ENCODE results near the gene QRSL1.

DNA sequence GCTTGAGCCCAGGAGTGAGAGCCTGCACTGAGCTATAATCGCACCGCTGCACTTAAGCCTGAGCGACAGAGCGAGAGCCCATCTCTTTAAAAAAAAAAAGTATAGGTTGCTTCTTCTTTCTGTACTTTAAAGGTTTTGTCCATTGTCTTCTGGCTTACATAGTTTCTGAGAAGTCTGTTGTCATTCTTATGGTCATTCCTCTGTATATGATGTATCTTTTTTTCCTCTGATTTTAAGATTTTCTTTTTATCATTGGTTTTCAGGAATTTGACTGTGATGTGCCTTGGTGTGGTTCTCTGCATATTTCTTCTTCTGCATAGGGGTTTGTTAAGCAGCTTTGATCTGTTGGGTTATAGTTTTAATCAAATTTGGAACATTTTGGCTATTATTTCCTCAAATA, 29.1 kb downstream of the QRSL1 start:
- TF ChIP-seq, protein P1, sequence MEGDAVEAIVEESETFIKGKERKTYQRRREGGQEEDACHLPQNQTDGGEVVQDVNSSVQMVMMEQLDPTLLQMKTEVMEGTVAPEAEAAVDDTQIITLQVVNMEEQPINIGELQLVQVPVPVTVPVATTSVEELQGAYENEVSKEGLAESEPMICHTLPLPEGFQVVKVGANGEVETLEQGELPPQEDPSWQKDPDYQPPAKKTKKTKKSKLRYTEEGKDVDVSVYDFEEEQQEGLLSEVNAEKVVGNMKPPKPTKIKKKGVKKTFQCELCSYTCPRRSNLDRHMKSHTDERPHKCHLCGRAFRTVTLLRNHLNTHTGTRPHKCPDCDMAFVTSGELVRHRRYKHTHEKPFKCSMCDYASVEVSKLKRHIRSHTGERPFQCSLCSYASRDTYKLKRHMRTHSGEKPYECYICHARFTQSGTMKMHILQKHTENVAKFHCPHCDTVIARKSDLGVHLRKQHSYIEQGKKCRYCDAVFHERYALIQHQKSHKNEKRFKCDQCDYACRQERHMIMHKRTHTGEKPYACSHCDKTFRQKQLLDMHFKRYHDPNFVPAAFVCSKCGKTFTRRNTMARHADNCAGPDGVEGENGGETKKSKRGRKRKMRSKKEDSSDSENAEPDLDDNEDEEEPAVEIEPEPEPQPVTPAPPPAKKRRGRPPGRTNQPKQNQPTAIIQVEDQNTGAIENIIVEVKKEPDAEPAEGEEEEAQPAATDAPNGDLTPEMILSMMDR (conservative IDR thresholded peaks at IDR 0.05): no peak
- TF ChIP-seq ZFX (IDR thresholded peaks at IDR 0.05): no peak
